ENCODE results near the gene MAGI2.
A peak's percentile ranks its signal among the peaks of the same experiment; 100 is the strongest.

Gene MAGI2

DNA sequence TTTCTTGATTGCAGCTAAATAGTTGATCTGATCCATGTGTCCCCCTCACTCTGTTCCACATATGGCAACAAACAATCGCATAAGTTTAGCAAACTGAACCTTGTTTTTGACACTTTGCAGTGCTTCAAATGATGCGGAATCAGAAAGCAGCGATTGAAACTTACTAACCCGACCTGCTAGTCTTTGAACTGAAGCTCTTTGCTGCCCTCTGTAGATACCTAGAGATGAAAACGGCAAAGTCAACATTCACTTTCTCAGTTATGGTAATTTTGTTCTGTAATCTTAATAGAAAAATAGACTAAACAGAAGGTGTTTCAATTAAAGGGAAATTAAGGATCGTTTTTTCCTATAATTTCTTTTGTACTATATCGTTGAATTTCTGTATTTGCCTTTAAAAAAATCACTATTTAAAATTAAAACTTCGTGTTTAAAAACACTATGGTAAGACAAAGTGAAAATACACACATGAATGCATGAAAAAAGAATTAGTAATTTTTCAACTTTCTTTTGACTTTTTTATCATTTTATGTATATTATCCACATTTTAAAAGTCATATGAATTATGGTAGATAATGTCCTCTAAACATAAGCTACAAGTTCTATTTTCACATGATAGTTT is 276.5 kb downstream of the MAGI2 start:
- in situ Hi-C loops (cut with MboI; ENCODE audit: low sequenced_read_pairs, unreplicated experiment), result no loop called here
- no peak for DNase-seq (ENCODE audit: low spot score)
- TF ChIP-seq, protein P1, sequence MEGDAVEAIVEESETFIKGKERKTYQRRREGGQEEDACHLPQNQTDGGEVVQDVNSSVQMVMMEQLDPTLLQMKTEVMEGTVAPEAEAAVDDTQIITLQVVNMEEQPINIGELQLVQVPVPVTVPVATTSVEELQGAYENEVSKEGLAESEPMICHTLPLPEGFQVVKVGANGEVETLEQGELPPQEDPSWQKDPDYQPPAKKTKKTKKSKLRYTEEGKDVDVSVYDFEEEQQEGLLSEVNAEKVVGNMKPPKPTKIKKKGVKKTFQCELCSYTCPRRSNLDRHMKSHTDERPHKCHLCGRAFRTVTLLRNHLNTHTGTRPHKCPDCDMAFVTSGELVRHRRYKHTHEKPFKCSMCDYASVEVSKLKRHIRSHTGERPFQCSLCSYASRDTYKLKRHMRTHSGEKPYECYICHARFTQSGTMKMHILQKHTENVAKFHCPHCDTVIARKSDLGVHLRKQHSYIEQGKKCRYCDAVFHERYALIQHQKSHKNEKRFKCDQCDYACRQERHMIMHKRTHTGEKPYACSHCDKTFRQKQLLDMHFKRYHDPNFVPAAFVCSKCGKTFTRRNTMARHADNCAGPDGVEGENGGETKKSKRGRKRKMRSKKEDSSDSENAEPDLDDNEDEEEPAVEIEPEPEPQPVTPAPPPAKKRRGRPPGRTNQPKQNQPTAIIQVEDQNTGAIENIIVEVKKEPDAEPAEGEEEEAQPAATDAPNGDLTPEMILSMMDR (IDR thresholded peaks at IDR 0.05; ENCODE audit: borderline replicate concordance, control extremely low read depth, extremely low read depth, insufficient read depth, missing control alignments), result peak; percentile 35

DNA sequence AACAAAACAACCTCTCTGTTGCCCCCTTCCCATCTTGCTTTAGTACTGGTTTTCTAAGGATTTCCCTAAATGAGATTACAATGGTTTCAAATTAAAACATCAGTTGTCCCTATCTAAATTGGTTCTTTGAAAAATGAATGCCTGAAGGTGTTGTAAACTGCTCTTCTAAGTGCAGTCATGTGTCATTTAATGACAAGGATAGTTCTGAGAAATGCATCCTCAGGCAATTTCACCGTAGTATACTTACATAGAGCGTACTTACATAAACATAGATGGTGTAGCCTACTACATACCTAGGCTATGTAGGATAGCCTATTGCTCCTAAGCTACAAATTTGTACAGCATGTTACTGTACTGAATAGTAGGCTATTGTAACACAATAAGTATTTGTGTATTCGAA is 278.1 kb downstream of the MAGI2 start:
- in situ Hi-C loops (cut with MboI; ENCODE audit: low sequenced_read_pairs, unreplicated experiment), result no loop called here
- TF ChIP-seq, protein P1 (IDR thresholded peaks at IDR 0.05; ENCODE audit: borderline replicate concordance, control extremely low read depth, extremely low read depth, insufficient read depth, missing control alignments), result no peak

DNA sequence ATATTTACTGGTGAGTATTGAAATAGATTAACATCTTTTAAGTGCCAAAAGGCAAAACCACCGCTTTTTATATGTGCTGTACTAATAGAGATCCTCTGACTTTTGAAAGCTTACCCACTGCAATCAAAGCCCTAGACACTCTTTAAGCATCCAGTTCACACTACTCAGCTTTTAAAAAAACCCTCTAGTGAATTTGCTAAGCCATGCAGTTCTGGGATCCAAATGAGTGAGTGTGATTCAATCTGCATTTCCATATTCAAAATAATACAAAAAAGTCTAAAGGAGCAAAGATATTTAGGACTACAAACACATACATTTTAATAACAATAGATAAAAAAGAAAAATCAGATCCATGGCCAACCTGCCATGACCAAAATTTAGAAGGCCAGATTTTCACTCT is 288.2 kb downstream of the MAGI2 start:
- in situ Hi-C loops (cut with MboI; ENCODE audit: low sequenced_read_pairs, unreplicated experiment), result no loop called here
- DNase-seq (ENCODE audit: low spot score), result no peak

More for the DNA sequence above, 278.1 kb downstream of the MAGI2 start:
- DNase-seq (ENCODE audit: low spot score), result no peak

DNA sequence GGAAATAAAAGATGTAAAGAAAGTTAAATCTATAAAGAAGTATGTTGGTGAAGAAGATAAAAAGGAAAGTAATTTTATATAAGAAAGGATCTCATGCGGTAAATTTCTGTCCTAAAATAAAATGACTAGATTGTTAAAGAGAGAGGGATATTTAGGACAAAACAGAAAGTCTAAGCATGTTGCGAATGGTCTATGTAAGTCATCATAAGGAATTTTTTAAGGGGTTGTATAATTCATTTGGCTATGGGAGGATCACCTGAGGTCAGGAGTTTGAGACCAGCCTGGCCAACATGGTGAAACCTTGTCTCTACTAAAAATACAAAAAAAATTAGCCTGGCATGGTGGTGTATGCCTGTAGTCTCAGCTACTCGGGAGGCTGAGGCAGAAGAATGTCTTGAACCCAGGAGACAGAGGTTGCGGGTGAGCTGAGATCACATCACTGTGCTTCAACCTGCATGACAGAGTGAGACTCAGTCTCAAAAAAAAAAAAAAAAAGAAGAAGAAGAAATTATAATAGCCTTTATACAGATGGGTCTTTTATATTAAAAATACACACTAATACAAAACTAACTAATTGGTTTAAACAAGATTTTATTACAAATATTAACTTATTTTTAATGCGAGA is 294.3 kb downstream of the MAGI2 start:
- TF ChIP-seq, protein P1 (IDR thresholded peaks at IDR 0.05; ENCODE audit: borderline replicate concordance, control extremely low read depth, extremely low read depth, insufficient read depth, missing control alignments), result no peak
- DNase-seq (ENCODE audit: low spot score), result no peak
- in situ Hi-C loops (cut with MboI; ENCODE audit: low sequenced_read_pairs, unreplicated experiment), result no loop called here

More for the DNA sequence above, 288.2 kb downstream of the MAGI2 start:
- TF ChIP-seq, protein P1 (IDR thresholded peaks at IDR 0.05; ENCODE audit: borderline replicate concordance, control extremely low read depth, extremely low read depth, insufficient read depth, missing control alignments), result no peak

DNA sequence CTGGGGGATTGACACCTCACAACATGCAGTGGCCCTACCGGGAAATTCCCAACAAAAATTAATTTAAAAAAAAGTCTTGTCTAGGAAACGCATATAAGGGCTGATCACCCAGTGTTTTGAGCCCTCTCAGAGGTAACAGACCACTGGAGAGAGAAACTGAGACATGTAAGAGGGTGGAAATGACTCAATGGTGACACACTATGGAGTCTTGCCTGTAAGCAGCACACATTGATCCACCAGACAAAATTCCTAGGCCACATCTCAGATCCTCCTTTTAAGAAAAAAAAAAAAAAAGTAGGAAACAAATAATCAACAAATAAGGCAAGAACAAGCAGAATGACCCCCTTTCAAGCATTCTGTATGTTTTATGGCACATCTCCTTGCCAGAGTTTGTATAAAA is 296.2 kb downstream of the MAGI2 start:
- TF ChIP-seq, protein P1 (IDR thresholded peaks at IDR 0.05; ENCODE audit: borderline replicate concordance, control extremely low read depth, extremely low read depth, insufficient read depth, missing control alignments), result no peak
- no peak for DNase-seq (ENCODE audit: low spot score)
- in situ Hi-C loops (cut with MboI; ENCODE audit: low sequenced_read_pairs, unreplicated experiment), result no loop called here

DNA sequence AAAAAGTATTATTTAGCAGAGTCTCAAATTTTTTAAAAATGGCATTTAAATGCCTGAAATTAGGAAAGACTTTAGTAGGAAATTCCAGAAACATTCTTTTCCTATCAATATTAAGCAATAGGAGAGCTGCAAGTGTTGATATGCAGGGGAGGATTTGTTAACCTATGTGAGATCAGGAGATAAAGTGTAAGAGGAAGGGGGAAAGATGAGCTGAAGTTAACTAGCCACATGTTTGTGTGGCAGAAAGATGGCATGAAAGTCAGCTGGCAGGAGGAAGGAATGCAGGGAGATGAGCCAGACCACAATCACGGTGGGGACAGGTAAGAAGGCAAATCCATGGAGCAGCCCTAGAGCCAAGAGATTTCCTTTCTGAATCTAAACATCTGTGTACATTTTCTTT is 303.6 kb downstream of the MAGI2 start:
- no peak for DNase-seq (ENCODE audit: low spot score)
- in situ Hi-C loops (cut with MboI; ENCODE audit: low sequenced_read_pairs, unreplicated experiment), result no loop called here
- TF ChIP-seq, protein P1 (IDR thresholded peaks at IDR 0.05; ENCODE audit: borderline replicate concordance, control extremely low read depth, extremely low read depth, insufficient read depth, missing control alignments), result no peak

All from GM13976 (cell line).